ENCODE measurements around the gene CCR5.
"Not testable (repeated sequence)": the region's sequence is repeated elsewhere in the genome, so short reads cannot be mapped to it uniquely, and the experiment has no call there.

DNA sequence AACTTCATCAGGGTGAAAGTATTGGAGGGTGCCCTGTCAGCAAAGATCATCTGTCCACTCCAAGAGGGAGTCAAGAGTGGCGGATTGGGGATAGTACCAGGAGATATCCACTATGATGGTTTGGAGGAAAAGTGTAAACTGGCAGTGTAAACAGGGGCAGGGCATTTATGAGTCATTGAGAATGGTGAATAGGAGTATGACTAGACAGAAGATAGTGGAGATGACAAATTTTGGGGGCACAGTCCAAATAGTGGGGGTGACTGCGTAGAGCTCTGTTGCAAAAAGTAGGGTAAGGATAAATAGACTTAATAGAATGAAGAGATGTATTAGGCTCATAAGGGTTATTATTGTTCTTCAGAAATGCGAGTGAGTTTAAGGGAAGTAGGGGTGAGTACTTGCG lies 18.1 kb downstream of the CCR5 start:
- TF ChIP-seq, protein P1, sequence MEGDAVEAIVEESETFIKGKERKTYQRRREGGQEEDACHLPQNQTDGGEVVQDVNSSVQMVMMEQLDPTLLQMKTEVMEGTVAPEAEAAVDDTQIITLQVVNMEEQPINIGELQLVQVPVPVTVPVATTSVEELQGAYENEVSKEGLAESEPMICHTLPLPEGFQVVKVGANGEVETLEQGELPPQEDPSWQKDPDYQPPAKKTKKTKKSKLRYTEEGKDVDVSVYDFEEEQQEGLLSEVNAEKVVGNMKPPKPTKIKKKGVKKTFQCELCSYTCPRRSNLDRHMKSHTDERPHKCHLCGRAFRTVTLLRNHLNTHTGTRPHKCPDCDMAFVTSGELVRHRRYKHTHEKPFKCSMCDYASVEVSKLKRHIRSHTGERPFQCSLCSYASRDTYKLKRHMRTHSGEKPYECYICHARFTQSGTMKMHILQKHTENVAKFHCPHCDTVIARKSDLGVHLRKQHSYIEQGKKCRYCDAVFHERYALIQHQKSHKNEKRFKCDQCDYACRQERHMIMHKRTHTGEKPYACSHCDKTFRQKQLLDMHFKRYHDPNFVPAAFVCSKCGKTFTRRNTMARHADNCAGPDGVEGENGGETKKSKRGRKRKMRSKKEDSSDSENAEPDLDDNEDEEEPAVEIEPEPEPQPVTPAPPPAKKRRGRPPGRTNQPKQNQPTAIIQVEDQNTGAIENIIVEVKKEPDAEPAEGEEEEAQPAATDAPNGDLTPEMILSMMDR (IDR thresholded peaks at IDR 0.05; ENCODE audit: low read depth, low read length) = not testable (repeated sequence)
- not testable (repeated sequence) for TF ChIP-seq EZH2phosphoT487 (IDR thresholded peaks at IDR 0.05; ENCODE audit: low read depth)
